SK-N-SH (cell line): ENCODE measurements around the gene SERBP1. TPM values are rescaled to one million over a fixed set of nuclear protein-coding genes. Genes with fewer than 3 reads are reported as not detected.

Experiments used
- CTCF ChIA-PET: fragments of 300-600, 350-600 bp; formaldehyde crosslinking; extraction: SDS; loops from one replicate; lab custom pipeline; 2021; lab: Yijun Ruan, JAX
- POLR2A ChIA-PET: fragments of 350-600 bp; sonication (Branson Sonifier 250); formaldehyde crosslinking; extraction: SDS; loops from one replicate; lab custom pipeline; 2020; ENCODE audit warnings: antibody characterized with exemption, inconsistent platforms; lab: Yijun Ruan, JAX
- DNase-seq: peaks from one replicate; pipeline ENCODE4 v3.0.0; 2012
- H2AFZ ChIP-seq: fragments of 200-600 bp; sonication (generic); 2 replicates; pipeline ENCODE4 v1.8.1; 2016; ENCODE audit warnings: antibody characterized with exemption, mild to moderate bottlenecking, low read depth
- H3F3A ChIP-seq: fragments of 200-600 bp; sonication (generic); replicated peaks from 2 replicates; pipeline ENCODE3; 2016; ENCODE audit warnings: antibody characterized with exemption, mild to moderate bottlenecking; ENCODE audit not compliant: insufficient read depth
- H3K27ac ChIP-seq, 2 experiments: fragments of 200-500 bp in 1 of 2; fragments of 200-600 bp in 1 of 2; sonication (Bioruptor generic) in 1 of 2; sonication (generic), shearing (Covaris generic) in 1 of 2; 2 replicates each; pipeline versions ENCODE4 v1.5.1 to v1.6.1; 2014 to 2016; ENCODE audit warnings: low read depth in 2 of 2, inconsistent platforms in 1 of 2, low read length in 1 of 2, mild to moderate bottlenecking in 1 of 2, mixed read lengths in 1 of 2
- H3K27me3 ChIP-seq: fragments of 200-600 bp; sonication (generic), shearing (Covaris generic); 2 replicates; pipeline ENCODE4 v1.6.1; 2016; ENCODE audit warnings: mixed run types; ENCODE audit not compliant: insufficient read depth
- H3K36me3 ChIP-seq, 2 experiments: fragments of 200-500 bp in 1 of 2; fragments of 200-600 bp in 1 of 2; sonication (Bioruptor generic) in 1 of 2; sonication (generic) in 1 of 2; replicated peaks in 1 of 2; 2 replicates each; pipeline versions ENCODE3 to v1.5.1; 2014 to 2016; ENCODE audit warnings: low read length in 1 of 2, mild to moderate bottlenecking in 1 of 2; ENCODE audit not compliant: insufficient read depth in 2 of 2, control insufficient read depth in 1 of 2
- H3K4me1 ChIP-seq, 2 experiments: fragments of 200-500 bp in 1 of 2; fragments of 200-600 bp in 1 of 2; sonication (Bioruptor generic) in 1 of 2; sonication (generic), shearing (Covaris generic) in 1 of 2; 2 replicates each; pipeline versions ENCODE4 v1.5.1 to v1.6.1; 2014 to 2016; ENCODE audit warnings: low read depth in 1 of 2, low read length in 1 of 2, mixed run types in 1 of 2; ENCODE audit not compliant: insufficient read depth in 2 of 2, control insufficient read depth in 1 of 2
- H3K4me2 ChIP-seq: fragments of 200-600 bp; sonication (generic), shearing (Covaris generic); 2 replicates; pipeline ENCODE4 v1.6.1; 2017; ENCODE audit warnings: mixed run types
- H3K4me3 ChIP-seq, 2 experiments: fragments of 200-500 bp in 1 of 2; fragments of 200-600 bp in 1 of 2; sonication (Bioruptor generic) in 1 of 2; sonication (generic), shearing (Covaris generic) in 1 of 2; 2 replicates each; pipeline versions ENCODE4 v1.5.1 to v1.8.1; 2014 to 2016; ENCODE audit warnings: low read depth in 2 of 2, inconsistent platforms in 1 of 2, low read length in 1 of 2, mild to moderate bottlenecking in 1 of 2, mixed read lengths in 1 of 2, moderate library complexity in 1 of 2
- H3K79me2 ChIP-seq: fragments of 200-600 bp; sonication (generic); 2 replicates; pipeline ENCODE4 v1.8.1; 2017; ENCODE audit warnings: mild to moderate bottlenecking; ENCODE audit not compliant: insufficient read depth
- H3K9ac ChIP-seq: fragments of 200-600 bp; sonication (generic); 2 replicates; pipeline ENCODE4 v1.6.1; 2017; ENCODE audit warnings: mixed run types
- H3K9me2 ChIP-seq: fragments of 200-600 bp; sonication (generic); 2 replicates; pipeline ENCODE4 v1.6.1; 2017; ENCODE audit warnings: mixed run types
- H3K9me3 ChIP-seq: fragments of 200-600 bp; sonication (generic); 2 replicates; pipeline ENCODE4 v1.6.1; 2017; ENCODE audit warnings: mixed run types, mild to moderate bottlenecking, moderate library complexity
- H4K20me1 ChIP-seq: fragments of 200-600 bp; sonication (generic); 2 replicates; pipeline ENCODE4 v1.6.1; 2017; ENCODE audit warnings: mild to moderate bottlenecking, mixed run types; ENCODE audit not compliant: insufficient read depth
- FOSL2 ChIP-seq: IDR thresholded peaks from 2 replicates; pipeline ENCODE4 v1.4.0; 2012; ENCODE audit warnings: low read depth, mild to moderate bottlenecking, moderate library complexity, borderline replicate concordance
- FOXM1 ChIP-seq: IDR thresholded peaks from 2 replicates; pipeline ENCODE4 v1.4.0; 2012; ENCODE audit warnings: low read depth, mild to moderate bottlenecking
- GATA2 ChIP-seq: sonication (generic); formaldehyde crosslinking; IDR thresholded peaks from 2 replicates; pipeline ENCODE4 v1.5.0; 2020; ENCODE audit warnings: mild to moderate bottlenecking, missing genetic modification reagents
- MAX ChIP-seq: IDR thresholded peaks from 2 replicates; pipeline ENCODE4 v1.4.0; 2012; ENCODE audit warnings: low read depth
- MXI1 ChIP-seq: IDR thresholded peaks from 2 replicates; pipeline ENCODE4 v1.6.1; 2012; ENCODE audit warnings: mild to moderate bottlenecking, low read depth, low read length, improper control_type of control experiment
- NFIC ChIP-seq: IDR thresholded peaks from 2 replicates; pipeline ENCODE4 v1.4.0; 2012; ENCODE audit warnings: borderline replicate concordance
- POLR2AphosphoS5 ChIP-seq: IDR thresholded peaks from 2 replicates; pipeline ENCODE4 v1.6.1; 2012; ENCODE audit warnings: low read depth, low read length
- RAD21 ChIP-seq: IDR thresholded peaks from 2 replicates; pipeline ENCODE4 v1.6.1; 2012; ENCODE audit warnings: mild to moderate bottlenecking, low read length
- SIN3A ChIP-seq: IDR thresholded peaks from 2 replicates; pipeline ENCODE4 v1.6.1; 2012; ENCODE audit warnings: low read depth, mild to moderate bottlenecking, low read length, moderate library complexity, borderline replicate concordance
- TAF1 ChIP-seq: IDR thresholded peaks from 2 replicates; pipeline ENCODE4 v1.6.1; 2012; ENCODE audit warnings: low read depth, mild to moderate bottlenecking, low read length, moderate library complexity, borderline replicate concordance
- TCF12 ChIP-seq: IDR thresholded peaks from 2 replicates; pipeline ENCODE4 v1.4.0; 2012
- TEAD4 ChIP-seq: IDR thresholded peaks from 2 replicates; pipeline ENCODE4 v1.4.0; 2012; ENCODE audit warnings: mild to moderate bottlenecking, borderline replicate concordance; ENCODE audit not compliant: insufficient read depth
- YY1 ChIP-seq: IDR thresholded peaks from 2 replicates; pipeline ENCODE4 v1.4.0; 2012; ENCODE audit warnings: low read depth, mild to moderate bottlenecking
- WGBS: methylation state at CpG from one replicate; pipeline ENCODE4 v1.1.6; 2017; ENCODE audit warnings: low lambda C conversion rate; 5-methylcytosine and 5-hydroxymethylcytosine counted together
- polyA plus RNA-seq, 3 experiments: library from polyadenylated mRNA; depleted of rRNA; stranded (reverse); fragments of >200 nt; gene quantifications; 2 replicates each; pipeline ENCODE4 v1.2.3, GENCODE V29; 2012
- TF ChIP-seq, protein P1 (sequence below): IDR thresholded peaks from 2 replicates; pipeline ENCODE4; 2012
- TF ChIP-seq, protein P2 (sequence below): fragments of 200-600 bp; sonication (generic); IDR thresholded peaks from 2 replicates; pipeline ENCODE4 v1.6.1; 2017; ENCODE audit warnings: antibody characterized with exemption, mild to moderate bottlenecking, moderate library complexity

SERBP1 gene
- polyA plus RNA-seq, 1 of the 3 experiments (the other 2 are of a cell fraction): 194 TPM

- POLR2A ChIA-PET: interaction anchor here (0.8 to 1.0 kb wide), 2 partner anchors 10 to 12 kb away, joined by 3 to 6 read pairs; no protein-coding TSS in a partner anchor
- H2AFZ ChIP-seq: peak overlapping the region; percentile 75; the same call in 1 of the 2 replicates
- H3K27me3 ChIP-seq: no peaks in the 10 kb centered on the region
- H3K4me2 ChIP-seq: peak overlapping the region; percentile 59; the same call in 1 of the 2 replicates
- H3K27ac ChIP-seq: peak overlapping the region; percentile 50 to 74
- H3K9ac ChIP-seq: no peak overlapping the region
- H3F3A ChIP-seq: peaks cover 4% of the 10 kb centered on the region
- WGBS: 20% methylated on average over 3 of the region's 3 CpGs
- H4K20me1 ChIP-seq: no peaks in the 10 kb centered on the region
- H3K4me1 ChIP-seq: peaks cover 7 to 13% of the 10 kb centered on the region in 2 experiments
- no peak overlapping the region for H3K4me3 ChIP-seq
- no peak for TF ChIP-seq TEAD4
- TF ChIP-seq NFIC: peak; percentile 96
- TF ChIP-seq YY1: no peak
- TF ChIP-seq MAX: 0 out of 2 replicates have a peak, but pooled peaks have one; percentile 33
- peak; percentile 85 for TF ChIP-seq TCF12
- TF ChIP-seq, protein P1, sequence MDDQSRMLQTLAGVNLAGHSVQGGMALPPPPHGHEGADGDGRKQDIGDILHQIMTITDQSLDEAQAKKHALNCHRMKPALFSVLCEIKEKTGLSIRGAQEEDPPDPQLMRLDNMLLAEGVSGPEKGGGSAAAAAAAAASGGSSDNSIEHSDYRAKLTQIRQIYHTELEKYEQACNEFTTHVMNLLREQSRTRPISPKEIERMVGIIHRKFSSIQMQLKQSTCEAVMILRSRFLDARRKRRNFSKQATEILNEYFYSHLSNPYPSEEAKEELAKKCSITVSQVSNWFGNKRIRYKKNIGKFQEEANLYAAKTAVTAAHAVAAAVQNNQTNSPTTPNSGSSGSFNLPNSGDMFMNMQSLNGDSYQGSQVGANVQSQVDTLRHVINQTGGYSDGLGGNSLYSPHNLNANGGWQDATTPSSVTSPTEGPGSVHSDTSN: peak; percentile 63
- no peak for TF ChIP-seq RAD21
- TF ChIP-seq TAF1: peak; percentile 15; the same call in 1 of the 2 replicates
- TF ChIP-seq, protein P2, sequence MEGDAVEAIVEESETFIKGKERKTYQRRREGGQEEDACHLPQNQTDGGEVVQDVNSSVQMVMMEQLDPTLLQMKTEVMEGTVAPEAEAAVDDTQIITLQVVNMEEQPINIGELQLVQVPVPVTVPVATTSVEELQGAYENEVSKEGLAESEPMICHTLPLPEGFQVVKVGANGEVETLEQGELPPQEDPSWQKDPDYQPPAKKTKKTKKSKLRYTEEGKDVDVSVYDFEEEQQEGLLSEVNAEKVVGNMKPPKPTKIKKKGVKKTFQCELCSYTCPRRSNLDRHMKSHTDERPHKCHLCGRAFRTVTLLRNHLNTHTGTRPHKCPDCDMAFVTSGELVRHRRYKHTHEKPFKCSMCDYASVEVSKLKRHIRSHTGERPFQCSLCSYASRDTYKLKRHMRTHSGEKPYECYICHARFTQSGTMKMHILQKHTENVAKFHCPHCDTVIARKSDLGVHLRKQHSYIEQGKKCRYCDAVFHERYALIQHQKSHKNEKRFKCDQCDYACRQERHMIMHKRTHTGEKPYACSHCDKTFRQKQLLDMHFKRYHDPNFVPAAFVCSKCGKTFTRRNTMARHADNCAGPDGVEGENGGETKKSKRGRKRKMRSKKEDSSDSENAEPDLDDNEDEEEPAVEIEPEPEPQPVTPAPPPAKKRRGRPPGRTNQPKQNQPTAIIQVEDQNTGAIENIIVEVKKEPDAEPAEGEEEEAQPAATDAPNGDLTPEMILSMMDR: no peak
- TF ChIP-seq SIN3A: no peak
- TF ChIP-seq MXI1: no peak
- TF ChIP-seq FOSL2: 0 out of 2 replicates have a peak, but pooled peaks have one; percentile 12
- peak; percentile 20; the same call in 1 of the 2 replicates for TF ChIP-seq POLR2AphosphoS5
- no peak for TF ChIP-seq FOXM1
- no peaks in the 10 kb centered on the region for H3K9me3 ChIP-seq
- H3K36me3 ChIP-seq: no peaks in the 10 kb centered on the region
- H3K79me2 ChIP-seq: no peaks in the 10 kb centered on the region
- DNase-seq: peak; percentile 43
- CTCF ChIA-PET: interaction anchor here (1.6 kb wide), 2 partner anchors 59 to 94 kb away, joined by 8 read pairs; no protein-coding TSS in a partner anchor
- H3K9me2 ChIP-seq: no peaks in the 10 kb centered on the region
Measured at GRCh38 chr1:67441183-67441582, 11.0 kb upstream of the SERBP1 start.

- WGBS: 65% methylated on average over 3 of the region's 3 CpGs
- H3K4me3 ChIP-seq: no peak overlapping the region
- H4K20me1 ChIP-seq: no peaks in the 10 kb centered on the region
- H3K9me2 ChIP-seq: no peaks in the 10 kb centered on the region
- no peaks in the 10 kb centered on the region for H3K79me2 ChIP-seq
- TF ChIP-seq, protein P1: peak; percentile 25; the same call in 1 of the 2 replicates
- TF ChIP-seq GATA2 (CRISPR knock-in tag) (no peak), NFIC (peak; percentile 70)
- peak overlapping the region; percentile 50 to 74; a peak in 3 of 4 replicates for H3K27ac ChIP-seq
- ChIA-PET POLR2A (no interaction called here), CTCF (interaction anchor here (1.4 to 1.7 kb wide), 3 partner anchors 11 to 93 kb away, joined by 4 to 8 read pairs (median 4); no protein-coding TSS in a partner anchor)
- H3F3A ChIP-seq: peaks cover 4% of the 10 kb centered on the region
- no peaks in the 10 kb centered on the region for H3K27me3 ChIP-seq
- no peaks in the 10 kb centered on the region for H3K36me3 ChIP-seq
- peaks cover 7 to 13% of the 10 kb centered on the region in 2 experiments for H3K4me1 ChIP-seq
- no peak for DNase-seq
- peak overlapping the region; percentile 59; the same call in 1 of the 2 replicates for H3K4me2 ChIP-seq
- no peak overlapping the region for H2AFZ ChIP-seq
- no peaks in the 10 kb centered on the region for H3K9me3 ChIP-seq
- H3K9ac ChIP-seq: no peak overlapping the region
Measured at GRCh38 chr1:67440339-67440738, 10.1 kb upstream of the SERBP1 start.
